T-helper 2 cell treated with Interferon-gamma antibody and Interleukin-4, amounts not matched to agents 5 μg/mL and 100 μg/mL, for 36 hours (primary cell): ENCODE results near the gene MID1.

ENCODE experiments used
- DNase-seq: peaks from one replicate; pipeline ENCODE4 v3.0.0; 2021; ENCODE audit warnings: low spot score
- H3K27ac Mint-ChIP-seq: one replicate; pipeline ENCODE4 v1.8.0; 2021; ENCODE audit warnings: mild to moderate bottlenecking, mixed read lengths
- H3K27me3 Mint-ChIP-seq: one replicate; pipeline ENCODE4 v1.8.0; 2021; ENCODE audit warnings: low read depth, mixed read lengths
- H3K36me3 Mint-ChIP-seq: one replicate; pipeline ENCODE4 v1.8.0; 2021; ENCODE audit warnings: low read depth, mixed read lengths
- H3K4me1 Mint-ChIP-seq: one replicate; pipeline ENCODE4 v1.8.0; 2021; ENCODE audit warnings: low read depth, mixed read lengths
- H3K4me3 Mint-ChIP-seq: one replicate; pipeline ENCODE4 v1.8.0; 2022; ENCODE audit warnings: mild to moderate bottlenecking, moderate library complexity, mixed read lengths
- H3K9me3 Mint-ChIP-seq: one replicate; pipeline ENCODE4 v1.8.0; 2021; ENCODE audit warnings: mixed read lengths

The MID1 gene

GRCh38 chrX:10423716-10424115, 196.7 kb downstream of the MID1 start:
- Mint-ChIP-seq H3K27ac (no peak overlapping the region), H3K4me1 (no peaks in the 10 kb centered on the region), H3K9me3 (no peaks in the 10 kb centered on the region), H3K36me3 (no peaks in the 10 kb centered on the region), H3K27me3 (no peaks in the 10 kb centered on the region), H3K4me3 (no peak overlapping the region)
- no peak for DNase-seq

GRCh38 chrX:10420134-10420533, 200.3 kb downstream of the MID1 start:
- Mint-ChIP-seq H3K9me3 (no peaks in the 10 kb centered on the region), H3K27me3 (no peaks in the 10 kb centered on the region), H3K4me1 (no peaks in the 10 kb centered on the region), H3K4me3 (no peak overlapping the region), H3K27ac (no peak overlapping the region), H3K36me3 (no peaks in the 10 kb centered on the region)
- DNase-seq = no peak

- no peak overlapping the region for H3K27ac Mint-ChIP-seq
- H3K27me3 Mint-ChIP-seq = no peaks in the 10 kb centered on the region
Measured at GRCh38 chrX:10416424-10416823, 204.0 kb downstream of the MID1 start.

GRCh38 chrX:10415306-10416001, 204.9 kb downstream of the MID1 start:
- H3K27ac Mint-ChIP-seq = no peak overlapping the region
- no peaks in the 10 kb centered on the region for H3K36me3 Mint-ChIP-seq
- no peaks in the 10 kb centered on the region for H3K27me3 Mint-ChIP-seq
- no peaks in the 10 kb centered on the region for H3K4me1 Mint-ChIP-seq
- H3K4me3 Mint-ChIP-seq = no peak overlapping the region
- no peak for DNase-seq
- H3K9me3 Mint-ChIP-seq = no peaks in the 10 kb centered on the region

More at GRCh38 chrX:10416424-10416823, 204.0 kb downstream of the MID1 start:
- DNase-seq = no peak
- no peaks in the 10 kb centered on the region for H3K9me3 Mint-ChIP-seq
- H3K4me1 Mint-ChIP-seq = no peaks in the 10 kb centered on the region
- no peak overlapping the region for H3K4me3 Mint-ChIP-seq
- H3K36me3 Mint-ChIP-seq = no peaks in the 10 kb centered on the region

GRCh38 chrX:10414862-10415261, 205.5 kb downstream of the MID1 start:
- Mint-ChIP-seq H3K4me1 (no peaks in the 10 kb centered on the region), H3K36me3 (no peaks in the 10 kb centered on the region), H3K4me3 (no peak overlapping the region), H3K27me3 (no peaks in the 10 kb centered on the region), H3K9me3 (no peaks in the 10 kb centered on the region), H3K27ac (no peak overlapping the region)
- no peak for DNase-seq

- no peaks in the 10 kb centered on the region for H3K9me3 Mint-ChIP-seq
- H3K36me3 Mint-ChIP-seq = no peaks in the 10 kb centered on the region
- no peak overlapping the region for H3K27ac Mint-ChIP-seq
- no peak for DNase-seq
- H3K4me1 Mint-ChIP-seq = no peaks in the 10 kb centered on the region
- no peaks in the 10 kb centered on the region for H3K27me3 Mint-ChIP-seq
- no peak overlapping the region for H3K4me3 Mint-ChIP-seq
Measured at GRCh38 chrX:10414156-10414824, 206.1 kb downstream of the MID1 start.

GRCh38 chrX:10404436-10404835, 215.9 kb downstream of the MID1 start:
- Mint-ChIP-seq H3K4me3 (no peak overlapping the region), H3K4me1 (no peaks in the 10 kb centered on the region), H3K36me3 (no peaks in the 10 kb centered on the region), H3K9me3 (no peaks in the 10 kb centered on the region), H3K27ac (no peak overlapping the region), H3K27me3 (no peaks in the 10 kb centered on the region)
- DNase-seq = no peak

GRCh38 chrX:10401239-10401638, 219.1 kb downstream of the MID1 start:
- no peak overlapping the region for H3K4me3 Mint-ChIP-seq
- no peaks in the 10 kb centered on the region for H3K4me1 Mint-ChIP-seq
- DNase-seq = no peak
- H3K27me3 Mint-ChIP-seq = no peaks in the 10 kb centered on the region
- no peaks in the 10 kb centered on the region for H3K36me3 Mint-ChIP-seq
- H3K9me3 Mint-ChIP-seq = no peaks in the 10 kb centered on the region
- H3K27ac Mint-ChIP-seq = no peak overlapping the region

- Mint-ChIP-seq H3K9me3 (no peaks in the 10 kb centered on the region), H3K27ac (no peak overlapping the region), H3K27me3 (no peaks in the 10 kb centered on the region)
Measured at GRCh38 chrX:10399043-10399741, 221.2 kb downstream of the MID1 start.

GRCh38 chrX:10398215-10398614, 222.2 kb downstream of the MID1 start:
- H3K4me3 Mint-ChIP-seq = no peak overlapping the region
- H3K36me3 Mint-ChIP-seq = no peaks in the 10 kb centered on the region
- no peak for DNase-seq
- no peak overlapping the region for H3K27ac Mint-ChIP-seq
- H3K9me3 Mint-ChIP-seq = no peaks in the 10 kb centered on the region
- no peaks in the 10 kb centered on the region for H3K4me1 Mint-ChIP-seq
- no peaks in the 10 kb centered on the region for H3K27me3 Mint-ChIP-seq

More at GRCh38 chrX:10399043-10399741, 221.2 kb downstream of the MID1 start:
- Mint-ChIP-seq H3K4me3 (no peak overlapping the region), H3K36me3 (no peaks in the 10 kb centered on the region), H3K4me1 (no peaks in the 10 kb centered on the region)
- no peak for DNase-seq

GRCh38 chrX:10397349-10397748, 223.0 kb downstream of the MID1 start:
- Mint-ChIP-seq H3K36me3 (no peaks in the 10 kb centered on the region), H3K27ac (no peak overlapping the region), H3K9me3 (no peaks in the 10 kb centered on the region), H3K4me3 (no peak overlapping the region), H3K4me1 (no peaks in the 10 kb centered on the region), H3K27me3 (no peaks in the 10 kb centered on the region)
- no peak for DNase-seq

GRCh38 chrX:10395643-10396042, 224.7 kb downstream of the MID1 start:
- Mint-ChIP-seq H3K4me1 (no peaks in the 10 kb centered on the region), H3K9me3 (no peaks in the 10 kb centered on the region), H3K27me3 (no peaks in the 10 kb centered on the region), H3K4me3 (no peak overlapping the region), H3K36me3 (no peaks in the 10 kb centered on the region), H3K27ac (no peak overlapping the region)
- DNase-seq = no peak
